Stimulated activated CD8-positive, alpha-beta memory T cell treated with anti-CD3 and anti-CD28 coated beads, Interleukin-7, amount 100 ng/mL, for 24 hours (primary cell): ENCODE data around the gene MYZAP.

Experiments
- DNase-seq: peaks from one replicate; pipeline ENCODE4 v3.0.0-alpha.2; 2020; ENCODE audit warnings: low read depth

The MYZAP gene

GRCh38 chr15:57591822-57592367 is at the start of gene MYZAP:
MYZAP (plus strand) TSS chr15:57591904; CDS start chr15:57592035, 131 bp downstream.
- DNase-seq: no peak

GRCh38 chr15:57542505-57542817 is 49.2 kb upstream of the MYZAP start:
- DNase-seq: no peak

GRCh38 chr15:57544848-57545480 is 46.7 kb upstream of the MYZAP start:
- no peak for DNase-seq

GRCh38 chr15:57545995-57546394 is 45.7 kb upstream of the MYZAP start:
- DNase-seq: no peak

DNA sequence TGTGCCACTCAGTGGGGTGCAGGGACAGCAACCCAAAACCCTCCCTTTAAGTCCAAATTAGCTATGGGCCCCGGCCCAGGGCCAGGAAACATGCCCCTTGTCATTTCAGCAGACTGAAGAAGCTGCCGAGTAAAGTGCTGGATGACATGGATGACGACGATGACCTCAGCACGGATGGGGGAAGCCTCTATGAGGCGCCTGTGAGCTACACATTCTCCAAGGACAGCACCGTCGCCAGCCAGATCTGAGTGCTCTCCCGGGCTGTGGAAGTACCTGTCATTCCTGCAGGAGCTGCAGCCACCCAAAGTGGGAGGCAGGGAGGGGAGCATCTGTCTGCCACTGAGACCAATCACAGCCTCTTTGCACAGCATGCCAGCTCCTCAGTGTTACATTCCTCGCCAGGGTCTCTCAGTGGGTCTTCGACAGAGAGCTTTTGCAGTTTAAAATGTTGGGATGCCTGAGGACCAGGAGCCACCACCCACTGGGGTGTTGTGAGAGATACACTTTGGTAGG is 44.4 kb upstream of the MYZAP start:
- DNase-seq: no peak

DNA sequence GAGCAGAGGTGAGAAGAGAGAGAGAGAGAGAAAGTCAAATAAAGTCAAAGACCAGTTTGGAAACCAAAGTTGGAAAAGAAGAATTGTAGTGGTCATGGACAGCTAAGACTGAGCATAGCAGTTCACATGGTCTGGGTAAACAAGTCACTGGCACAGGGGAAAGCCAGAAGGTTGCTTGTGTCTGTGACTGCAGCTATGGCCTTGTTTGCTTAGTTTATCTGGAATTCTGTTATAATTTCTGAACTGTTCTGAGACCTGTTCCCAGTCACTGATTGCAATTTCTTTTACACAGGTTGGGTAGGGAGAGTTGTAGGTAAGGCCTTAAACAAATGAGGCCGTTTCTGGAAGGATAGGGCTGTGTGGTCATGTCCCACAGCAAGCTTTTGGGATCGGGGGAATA is 43.4 kb upstream of the MYZAP start:
- DNase-seq: no peak

DNA sequence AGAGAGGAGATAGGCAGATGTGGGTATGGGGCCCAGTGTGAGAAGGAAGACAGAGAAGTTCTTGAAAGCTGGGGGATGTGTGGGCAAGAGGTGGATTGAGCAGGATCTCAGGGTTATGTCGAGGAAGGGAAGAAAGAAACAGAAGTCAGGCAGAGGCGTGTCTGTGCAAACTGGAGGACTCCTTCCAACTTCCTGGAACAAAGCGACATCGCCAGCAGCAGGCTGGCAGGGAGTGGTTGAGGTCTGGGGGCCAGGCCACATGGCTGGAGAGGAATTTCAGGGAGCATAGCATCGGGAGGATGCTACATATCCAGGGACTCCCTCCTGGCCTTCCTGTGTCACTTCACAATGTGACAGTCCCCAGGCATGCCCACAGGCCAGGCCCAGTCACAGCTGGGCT is 42.9 kb upstream of the MYZAP start:
- no peak for DNase-seq

DNA sequence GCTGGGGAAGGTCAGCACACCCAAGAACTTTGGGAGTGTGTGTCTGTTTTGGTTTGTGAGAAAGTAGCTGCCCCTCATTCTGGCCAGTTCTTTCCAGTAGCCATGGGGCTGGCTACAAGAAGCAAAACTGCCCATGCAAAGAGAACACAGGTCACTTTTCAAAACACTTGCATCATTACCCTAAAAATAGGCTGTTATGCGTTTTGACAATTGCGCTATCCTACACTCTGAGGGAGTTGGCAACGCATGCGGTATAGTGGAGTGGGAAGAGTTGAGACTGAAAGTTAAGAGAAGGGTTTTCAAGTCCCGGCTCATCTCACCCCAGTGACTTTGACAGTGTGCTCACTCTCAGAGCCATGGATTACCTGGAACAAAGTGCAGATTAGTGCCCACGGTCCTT is 41.8 kb upstream of the MYZAP start:
- DNase-seq: no peak

- no peak for DNase-seq
Measured at GRCh38 chr15:57550640-57551039, 41.1 kb upstream of the MYZAP start.

- DNase-seq: no peak
Measured at GRCh38 chr15:57551715-57552677, 39.7 kb upstream of the MYZAP start.

- DNase-seq: no peak
Measured at GRCh38 chr15:57552678-57553334, 38.9 kb upstream of the MYZAP start.

GRCh38 chr15:57553526-57553925 is 38.2 kb upstream of the MYZAP start:
- DNase-seq: no peak

GRCh38 chr15:57554063-57554811 is 37.5 kb upstream of the MYZAP start:
- DNase-seq: no peak

DNA sequence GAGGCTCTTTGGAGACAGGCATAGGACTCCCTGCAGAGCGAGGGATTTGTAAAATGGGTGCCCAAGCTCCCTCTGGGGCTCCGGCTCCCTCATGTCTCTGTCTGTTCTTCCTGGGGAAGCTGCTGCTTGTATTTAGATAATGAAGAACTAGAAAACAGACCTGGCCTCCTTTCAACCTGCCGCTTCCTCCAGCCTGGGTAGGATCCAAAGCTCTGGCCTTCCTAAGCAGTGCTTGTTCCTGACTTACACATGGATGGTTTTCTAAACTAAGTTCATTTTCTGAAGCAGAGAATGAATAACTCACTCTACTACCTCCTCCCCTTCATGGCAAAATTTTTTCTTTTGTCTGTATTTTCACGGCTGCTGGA is 36.9 kb upstream of the MYZAP start:
- no peak for DNase-seq

DNA sequence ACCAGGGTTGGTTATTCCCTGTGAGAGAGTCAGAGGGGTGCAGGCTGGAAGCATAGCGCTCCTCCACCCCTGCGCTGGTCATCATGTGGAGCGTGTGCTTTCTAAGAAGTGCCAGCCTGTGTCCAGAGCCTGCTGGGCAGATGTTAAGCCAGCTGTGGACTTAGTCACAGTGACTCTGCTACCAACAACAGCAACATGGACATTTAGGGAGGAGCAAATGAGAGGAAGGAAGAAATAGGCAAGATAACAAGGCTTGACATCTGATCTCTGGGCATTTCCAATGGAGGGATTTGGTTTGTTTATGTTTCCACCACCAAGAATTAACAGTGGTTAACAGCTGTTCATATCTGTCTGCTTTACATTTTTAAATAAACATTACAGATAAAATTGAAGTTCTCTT is 36.4 kb upstream of the MYZAP start:
- DNase-seq: no peak

GRCh38 chr15:57556040-57556439 is 35.7 kb upstream of the MYZAP start:
- DNase-seq: no peak

- no peak for DNase-seq
Measured at GRCh38 chr15:57557267-57557666, 34.4 kb upstream of the MYZAP start.

DNA sequence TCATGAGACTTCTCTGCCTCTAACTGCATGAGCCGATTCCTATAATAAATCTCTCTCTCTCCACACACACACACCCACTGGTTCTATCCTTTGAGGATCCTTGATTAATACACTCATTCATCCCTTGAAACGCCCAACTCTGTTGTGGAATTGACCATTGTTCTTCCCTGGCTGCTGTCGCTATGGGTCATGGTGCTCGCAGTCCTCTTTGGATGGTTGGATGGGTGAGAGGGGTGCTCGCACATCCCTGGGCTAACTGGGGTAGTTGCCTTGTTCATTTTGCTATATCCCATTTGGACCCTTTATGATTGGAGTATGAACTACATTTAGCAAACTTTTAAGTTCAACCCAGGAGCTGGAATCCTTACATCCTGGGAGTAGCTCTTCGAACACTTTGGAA is 33.9 kb upstream of the MYZAP start:
- no peak for DNase-seq

DNA sequence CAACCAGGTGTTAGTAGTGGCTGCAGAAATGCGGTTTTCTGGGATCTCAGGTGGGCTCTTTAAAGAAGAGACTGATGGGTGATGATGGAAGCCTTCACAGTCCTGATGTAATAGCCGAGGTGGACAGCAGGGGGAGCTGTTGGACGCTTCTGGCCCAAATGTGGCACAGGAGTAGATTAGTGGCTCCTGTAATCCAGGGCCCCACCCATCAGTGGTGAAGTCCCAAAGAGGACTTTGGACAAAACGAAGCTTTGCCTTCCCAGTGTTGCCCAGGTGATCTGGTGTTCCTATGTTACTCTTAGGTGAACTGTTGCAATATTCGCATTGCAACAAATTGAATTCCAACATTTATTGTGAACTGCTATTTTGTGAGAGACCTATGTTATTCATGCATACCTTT is 31.8 kb upstream of the MYZAP start:
- DNase-seq: peak; percentile 67

- no peak for DNase-seq
Measured at GRCh38 chr15:57561041-57561711, 30.5 kb upstream of the MYZAP start.

DNA sequence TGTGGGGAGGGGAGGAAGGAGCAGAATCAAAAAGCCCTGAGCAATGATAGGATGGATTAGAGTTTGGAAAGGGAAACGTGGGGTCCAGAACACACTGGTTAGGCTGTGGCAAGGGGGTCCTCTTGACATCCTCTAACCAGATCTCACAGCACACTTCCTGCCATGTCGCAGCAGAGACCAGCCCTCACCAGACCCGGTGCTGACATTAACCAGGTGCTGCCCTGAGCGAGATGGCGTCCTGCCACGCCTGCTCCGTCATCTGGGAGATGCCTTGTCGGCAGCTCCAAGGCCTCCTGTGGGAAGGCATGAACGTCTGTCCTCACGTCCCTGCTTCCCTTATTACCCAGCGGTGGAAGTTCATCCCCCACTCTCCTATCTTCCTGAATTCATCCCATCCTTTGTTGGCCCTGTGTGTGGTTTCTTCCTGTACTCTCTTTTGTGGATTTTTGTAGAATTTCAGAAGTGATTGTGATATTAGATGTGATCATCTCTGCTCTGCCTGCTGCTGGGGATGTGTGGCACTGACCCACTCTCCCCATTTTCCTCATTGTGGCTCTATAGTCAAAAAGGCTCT is 29.4 kb upstream of the MYZAP start:
- no peak for DNase-seq
